GM18873 (cell line): ENCODE data around the gene SLU7.
"Not testable (repeated sequence)": the region's sequence is repeated elsewhere in the genome, so short reads cannot be mapped to it uniquely, and the experiment has no call there.

Source experiments
- ATAC-seq: cut with Tn5 transposase; IDR thresholded peaks from one replicate; pipeline ENCODE4 v1.9.1; 2021; ENCODE audit warnings: mild to moderate bottlenecking, moderate library complexity, moderate number of reproducible peaks; ENCODE audit not compliant: unreplicated experiment, low FRiP score

The SLU7 gene

GRCh38 chr5:160451281-160451680 is 32.4 kb upstream of the SLU7 start:
- no peak for ATAC-seq

GRCh38 chr5:160450164-160450932 is 31.5 kb upstream of the SLU7 start:
- ATAC-seq: peak; percentile 44

GRCh38 chr5:160449458-160449857 is 30.6 kb upstream of the SLU7 start:
- ATAC-seq: no peak

- no peak for ATAC-seq
These were observed 30.0 kb upstream of the SLU7 start for GRCh38 chr5:160448886-160449285.

GRCh38 chr5:160445751-160446150 is 26.9 kb upstream of the SLU7 start:
- ATAC-seq: no peak

GRCh38 chr5:160445132-160445531 is 26.3 kb upstream of the SLU7 start:
- ATAC-seq: no peak

GRCh38 chr5:160444407-160444806 is 25.5 kb upstream of the SLU7 start:
- ATAC-seq: no peak

- no peak for ATAC-seq
These were observed 24.0 kb upstream of the SLU7 start for GRCh38 chr5:160442824-160443431.

- peak; percentile 35 for ATAC-seq
These were observed 22.5 kb upstream of the SLU7 start for GRCh38 chr5:160441311-160441781.

GRCh38 chr5:160439205-160439600 is 20.3 kb upstream of the SLU7 start:
- ATAC-seq: peak; percentile 51

- ATAC-seq: peak; percentile 30
These were observed 19.7 kb upstream of the SLU7 start for GRCh38 chr5:160438316-160439204.

GRCh38 chr5:160437271-160437670 is 18.4 kb upstream of the SLU7 start:
- ATAC-seq: no peak

GRCh38 chr5:160436661-160437060 is 17.8 kb upstream of the SLU7 start:
- not testable (repeated sequence) for ATAC-seq

- no peak for ATAC-seq
These were observed 17.1 kb upstream of the SLU7 start for GRCh38 chr5:160436017-160436416.

GRCh38 chr5:160435532-160435931 is 16.7 kb upstream of the SLU7 start:
- ATAC-seq: no peak

GRCh38 chr5:160434022-160434531 is 15.2 kb upstream of the SLU7 start:
- peak; percentile 67 for ATAC-seq

GRCh38 chr5:160432787-160433186 is 13.9 kb upstream of the SLU7 start:
- ATAC-seq: no peak

GRCh38 chr5:160432196-160432595 is 13.3 kb upstream of the SLU7 start:
- no peak for ATAC-seq

GRCh38 chr5:160427607-160428006 is 8.7 kb upstream of the SLU7 start:
- ATAC-seq: no peak

- no peak for ATAC-seq
These were observed 4.2 kb upstream of the SLU7 start for GRCh38 chr5:160423099-160423498.
